ENCODE measurements around the gene KCNH1.

GRCh38 chr1:210641582-210641981, 492.4 kb downstream of the KCNH1 start:
- TF ChIP-seq POLR2AphosphoS5 (IDR thresholded peaks at IDR 0.05) (no peak), CTCF (IDR thresholded peaks at IDR 0.05 in 8 of 11, conservative IDR thresholded peaks at IDR 0.05 in 3 of 11) (no peak), POLR2A (IDR thresholded peaks at IDR 0.05) (no peak)
